Lower leg skin (tissue), 4 donors: ENCODE results near the gene QRSL1. TPM values are rescaled to one million over a fixed set of nuclear protein-coding genes. Genes with fewer than 3 reads are reported as not detected.

Experiments
- DNase-seq, 2 donors: peaks; one replicate each; pipeline ENCODE4 v3.0.0-alpha.2; 2019; ENCODE audit warnings: low spot score in 2 of 2
- H3K4me3 ChIP-seq: fragments of 200-600 bp; sonication (generic); 2 replicates; pipeline ENCODE4 v1.5.1; 2017; ENCODE audit warnings: mild to moderate bottlenecking, low read depth; ENCODE audit not compliant: poor library complexity, severe bottlenecking
- POLR2A ChIP-seq, 2 donors: fragments of 450-650 bp; IDR thresholded peaks; one replicate each; pipeline ENCODE4 v1.6.1; 2016 to 2017; ENCODE audit warnings: antibody characterized with exemption in 2 of 2, mild to moderate bottlenecking in 1 of 2, moderate library complexity in 1 of 2
- WGBS, 2 donors: methylation state at CpG; one replicate each; pipeline ENCODE4 v1.1.5; 2018; 5-methylcytosine and 5-hydroxymethylcytosine counted together
- intact Hi-C: fragments of 100-400 bp; cut with DNase I; formaldehyde crosslinking; loops from one replicate; pipeline ENCODE4 v1.15.0; 2023; ENCODE audit warnings: low total_unique reads
- total RNA-seq, 4 donors: library from RNA; depleted of rRNA; stranded (reverse); fragments of >200 nt; gene quantifications; one replicate each; pipeline ENCODE4 v1.1.0, GENCODE V29; 2016
- TF ChIP-seq, protein P1 (sequence below), 3 donors: fragments of 450-650 bp; IDR thresholded peaks; one replicate each; pipeline ENCODE4 v1.5.1; 2016; ENCODE audit warnings: antibody characterized with exemption in 3 of 3, mild to moderate bottlenecking in 3 of 3, moderate library complexity in 2 of 3

Gene QRSL1
- total RNA-seq, 4 donors from 2014 or later, result 5.3 to 8.0 (median 6.2) TPM

DNA sequence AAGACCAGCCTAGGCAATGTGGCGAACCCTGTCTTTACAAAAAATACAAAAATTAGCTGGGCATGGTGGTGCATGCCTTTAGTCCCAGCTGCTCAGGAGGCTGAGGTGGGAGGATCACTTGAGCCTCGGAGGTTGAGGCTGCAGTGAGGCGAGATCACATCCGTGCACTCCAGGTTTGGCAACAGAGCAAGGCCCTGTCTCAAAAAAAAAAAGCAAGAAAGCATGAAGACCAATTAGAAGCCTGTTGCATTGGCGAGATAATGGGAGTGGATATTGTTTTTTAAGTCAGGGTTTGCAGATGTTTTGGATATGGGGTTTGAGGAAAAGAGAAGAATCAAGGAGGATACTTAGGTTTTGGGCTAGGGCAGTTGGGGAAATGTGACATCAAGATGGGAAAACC is 5.2 kb downstream of the QRSL1 start:
- intact Hi-C loops, result no loop called here
- 91 to 95% methylated on average over 5 of the region's 5 CpGs for WGBS, 2 donors
- DNase-seq, result no peak
- TF ChIP-seq, protein P1, sequence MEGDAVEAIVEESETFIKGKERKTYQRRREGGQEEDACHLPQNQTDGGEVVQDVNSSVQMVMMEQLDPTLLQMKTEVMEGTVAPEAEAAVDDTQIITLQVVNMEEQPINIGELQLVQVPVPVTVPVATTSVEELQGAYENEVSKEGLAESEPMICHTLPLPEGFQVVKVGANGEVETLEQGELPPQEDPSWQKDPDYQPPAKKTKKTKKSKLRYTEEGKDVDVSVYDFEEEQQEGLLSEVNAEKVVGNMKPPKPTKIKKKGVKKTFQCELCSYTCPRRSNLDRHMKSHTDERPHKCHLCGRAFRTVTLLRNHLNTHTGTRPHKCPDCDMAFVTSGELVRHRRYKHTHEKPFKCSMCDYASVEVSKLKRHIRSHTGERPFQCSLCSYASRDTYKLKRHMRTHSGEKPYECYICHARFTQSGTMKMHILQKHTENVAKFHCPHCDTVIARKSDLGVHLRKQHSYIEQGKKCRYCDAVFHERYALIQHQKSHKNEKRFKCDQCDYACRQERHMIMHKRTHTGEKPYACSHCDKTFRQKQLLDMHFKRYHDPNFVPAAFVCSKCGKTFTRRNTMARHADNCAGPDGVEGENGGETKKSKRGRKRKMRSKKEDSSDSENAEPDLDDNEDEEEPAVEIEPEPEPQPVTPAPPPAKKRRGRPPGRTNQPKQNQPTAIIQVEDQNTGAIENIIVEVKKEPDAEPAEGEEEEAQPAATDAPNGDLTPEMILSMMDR (IDR thresholded peaks at IDR 0.05), result no peak
- TF ChIP-seq POLR2A (IDR thresholded peaks at IDR 0.05), result no peak
- no peak overlapping the region for H3K4me3 ChIP-seq

DNA sequence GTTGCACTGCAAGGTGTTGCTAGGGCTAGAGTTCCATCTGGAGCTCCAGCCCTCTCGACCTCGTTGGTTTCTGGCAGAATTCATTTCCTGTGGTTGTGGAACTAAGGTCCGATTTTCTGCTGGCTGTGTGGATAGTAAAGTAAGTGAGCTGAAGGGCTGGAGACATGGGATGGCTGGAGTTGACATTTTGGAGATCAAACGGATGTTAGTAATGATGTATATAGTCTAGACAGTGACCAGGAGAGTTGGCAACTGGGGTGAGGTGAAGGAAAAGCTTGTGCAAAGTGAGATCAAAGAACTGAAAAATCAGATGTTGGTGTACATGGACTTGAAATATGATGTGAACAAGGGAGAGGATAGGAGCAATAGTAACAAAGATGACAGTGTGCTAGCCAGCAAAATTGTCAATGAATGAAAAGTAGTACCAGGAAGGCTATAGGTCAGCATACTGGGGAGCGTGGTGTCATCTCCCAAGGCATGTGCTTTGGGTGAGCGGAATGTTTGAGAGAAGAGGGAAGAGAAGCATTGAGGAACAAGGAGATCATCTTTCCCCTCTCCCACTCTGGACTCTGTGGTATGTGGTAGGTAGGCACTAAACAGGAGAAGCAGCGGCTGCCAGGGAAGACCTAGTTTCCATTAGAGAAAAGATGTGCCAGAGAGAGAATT is 7.8 kb downstream of the QRSL1 start:
- intact Hi-C loops, result no loop called here
- no peak for DNase-seq
- no peak overlapping the region for H3K4me3 ChIP-seq
- TF ChIP-seq POLR2A (IDR thresholded peaks at IDR 0.05), result no peak
- TF ChIP-seq, protein P1 (IDR thresholded peaks at IDR 0.05), result no peak
- WGBS, 2 donors, result 70 to 83% methylated on average over 7 of the region's 7 CpGs

DNA sequence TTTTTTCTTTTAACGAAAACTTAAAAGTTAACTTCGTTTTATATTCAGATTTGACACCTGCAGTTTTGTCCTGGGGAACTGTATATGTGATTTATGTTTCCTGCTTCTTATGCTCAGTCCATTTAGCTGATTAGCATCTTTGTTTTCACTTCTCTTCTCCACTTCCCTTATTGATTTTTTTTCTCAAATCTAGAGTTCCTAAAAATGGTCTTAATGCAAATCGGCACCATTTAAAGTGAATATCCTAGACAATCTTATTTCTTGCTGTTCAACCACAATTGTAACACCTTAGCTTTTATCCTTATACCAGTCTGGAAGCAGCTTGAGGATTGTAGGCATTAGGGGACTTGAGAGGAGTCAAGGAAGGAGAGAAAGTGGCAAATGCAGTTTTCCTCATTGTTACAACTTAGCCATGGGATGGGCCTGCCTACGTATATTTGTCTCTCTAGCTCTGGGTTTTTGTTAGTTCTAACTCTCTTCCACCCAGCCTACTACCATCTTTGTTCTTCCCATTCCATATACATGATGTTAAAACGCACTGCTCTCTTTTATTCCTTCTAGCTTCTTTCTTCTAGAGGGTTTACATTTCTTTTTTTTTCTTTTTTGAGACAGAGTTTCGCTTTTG is 8.5 kb downstream of the QRSL1 start:
- TF ChIP-seq, protein P1 (IDR thresholded peaks at IDR 0.05), result no peak
- TF ChIP-seq POLR2A (IDR thresholded peaks at IDR 0.05), result no peak
- WGBS, 2 donors, result 71 to 80% methylated on average over 6 of the region's 6 CpGs
- intact Hi-C loops, result no loop called here
- no peak for DNase-seq
- H3K4me3 ChIP-seq, result no peak overlapping the region

- no peak overlapping the region for H3K4me3 ChIP-seq
- intact Hi-C loops, result no loop called here
- WGBS, 2 donors, result 87 to 88% methylated on average over 4 of the region's 4 CpGs
- no peak for DNase-seq
- no peak for TF ChIP-seq POLR2A (IDR thresholded peaks at IDR 0.05)
- TF ChIP-seq, protein P1 (IDR thresholded peaks at IDR 0.05), result no peak
Measured at GRCh38 chr6:106639812-106640211, 10.4 kb downstream of the QRSL1 start.

- intact Hi-C loops, result no loop called here
- no peak for DNase-seq
- WGBS, 2 donors, result 93 to 94% methylated on average over 4 of the region's 4 CpGs
Measured at GRCh38 chr6:106642476-106642875, 13.1 kb downstream of the QRSL1 start.

More at GRCh38 chr6:106642476-106642875, 13.1 kb downstream of the QRSL1 start:
- H3K4me3 ChIP-seq, result no peak overlapping the region
- TF ChIP-seq, protein P1 (IDR thresholded peaks at IDR 0.05), result no peak
- TF ChIP-seq POLR2A (IDR thresholded peaks at IDR 0.05), result no peak
